K562 (cell line): Measurements from ENCODE around the gene BHLHE40.

Experiments used
- BRF2 ChIP-seq: IDR thresholded peaks from 3 replicates; pipeline ENCODE4 v1.6.1; 2011; ENCODE audit warnings: borderline replicate concordance, mild to moderate bottlenecking; ENCODE audit not compliant: insufficient read length, insufficient read depth
- CEBPZ ChIP-seq: fragments of 150-350 bp; IDR thresholded peaks from 2 replicates; pipeline ENCODE4 v1.6.1; 2014; ENCODE audit warnings: low read depth, mild to moderate bottlenecking, low read length, borderline replicate concordance
- HCFC1 ChIP-seq: IDR thresholded peaks from 2 replicates; pipeline ENCODE4 v1.6.1; 2012; ENCODE audit warnings: low read depth, low read length, improper control_type of control experiment
- SP2 ChIP-seq: IDR thresholded peaks from 2 replicates; pipeline ENCODE4 v1.6.1; 2011; ENCODE audit warnings: mild to moderate bottlenecking, low read depth, low read length, moderate library complexity; ENCODE audit not compliant: poor library complexity, severe bottlenecking; ENCODE audit errors: extremely low read depth
- ZBTB8A ChIP-seq: fragments of 450-650 bp; IDR thresholded peaks from 2 replicates; pipeline ENCODE4 v1.6.1; 2018; ENCODE audit warnings: mild to moderate bottlenecking, moderate library complexity; ENCODE audit not compliant: partially characterized antibody
- TF ChIP-seq, protein P1 (sequence below): conservative IDR thresholded peaks from 2 replicates; pipeline ENCODE4 v1.6.1; 2011; ENCODE audit warnings: low read depth, mild to moderate bottlenecking, low read length; ENCODE audit not compliant: control insufficient read depth
- TF ChIP-seq, protein P2 (sequence below), 3 experiments: fragments of 200-800 bp in 1 of 3; fragments of 250-450 bp in 1 of 3; fragments of 450-650 bp in 1 of 3; sonication (Bioruptor Pico) in 1 of 3; sonication (Bioruptor generic) in 1 of 3; formaldehyde crosslinking in 1 of 3; IDR thresholded peaks; 2 replicates each; pipeline versions ENCODE4 v1.6.1 to v1.8.0; 2016 to 2022; ENCODE audit warnings: mild to moderate bottlenecking in 2 of 3, missing genetic modification characterization in 2 of 3, missing compliant biosample characterization in 1 of 3, moderate library complexity in 1 of 3

GRCh38 chr3:5007873-5008272, 28.6 kb downstream of the BHLHE40 start:
- TF ChIP-seq ZBTB8A (no peak), HCFC1 (no peak), CEBPZ (no peak), BRF2 (no peak), SP2 (no peak)
- TF ChIP-seq, protein P1, sequence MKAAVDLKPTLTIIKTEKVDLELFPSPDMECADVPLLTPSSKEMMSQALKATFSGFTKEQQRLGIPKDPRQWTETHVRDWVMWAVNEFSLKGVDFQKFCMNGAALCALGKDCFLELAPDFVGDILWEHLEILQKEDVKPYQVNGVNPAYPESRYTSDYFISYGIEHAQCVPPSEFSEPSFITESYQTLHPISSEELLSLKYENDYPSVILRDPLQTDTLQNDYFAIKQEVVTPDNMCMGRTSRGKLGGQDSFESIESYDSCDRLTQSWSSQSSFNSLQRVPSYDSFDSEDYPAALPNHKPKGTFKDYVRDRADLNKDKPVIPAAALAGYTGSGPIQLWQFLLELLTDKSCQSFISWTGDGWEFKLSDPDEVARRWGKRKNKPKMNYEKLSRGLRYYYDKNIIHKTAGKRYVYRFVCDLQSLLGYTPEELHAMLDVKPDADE, result no peak
- TF ChIP-seq, protein P2, sequence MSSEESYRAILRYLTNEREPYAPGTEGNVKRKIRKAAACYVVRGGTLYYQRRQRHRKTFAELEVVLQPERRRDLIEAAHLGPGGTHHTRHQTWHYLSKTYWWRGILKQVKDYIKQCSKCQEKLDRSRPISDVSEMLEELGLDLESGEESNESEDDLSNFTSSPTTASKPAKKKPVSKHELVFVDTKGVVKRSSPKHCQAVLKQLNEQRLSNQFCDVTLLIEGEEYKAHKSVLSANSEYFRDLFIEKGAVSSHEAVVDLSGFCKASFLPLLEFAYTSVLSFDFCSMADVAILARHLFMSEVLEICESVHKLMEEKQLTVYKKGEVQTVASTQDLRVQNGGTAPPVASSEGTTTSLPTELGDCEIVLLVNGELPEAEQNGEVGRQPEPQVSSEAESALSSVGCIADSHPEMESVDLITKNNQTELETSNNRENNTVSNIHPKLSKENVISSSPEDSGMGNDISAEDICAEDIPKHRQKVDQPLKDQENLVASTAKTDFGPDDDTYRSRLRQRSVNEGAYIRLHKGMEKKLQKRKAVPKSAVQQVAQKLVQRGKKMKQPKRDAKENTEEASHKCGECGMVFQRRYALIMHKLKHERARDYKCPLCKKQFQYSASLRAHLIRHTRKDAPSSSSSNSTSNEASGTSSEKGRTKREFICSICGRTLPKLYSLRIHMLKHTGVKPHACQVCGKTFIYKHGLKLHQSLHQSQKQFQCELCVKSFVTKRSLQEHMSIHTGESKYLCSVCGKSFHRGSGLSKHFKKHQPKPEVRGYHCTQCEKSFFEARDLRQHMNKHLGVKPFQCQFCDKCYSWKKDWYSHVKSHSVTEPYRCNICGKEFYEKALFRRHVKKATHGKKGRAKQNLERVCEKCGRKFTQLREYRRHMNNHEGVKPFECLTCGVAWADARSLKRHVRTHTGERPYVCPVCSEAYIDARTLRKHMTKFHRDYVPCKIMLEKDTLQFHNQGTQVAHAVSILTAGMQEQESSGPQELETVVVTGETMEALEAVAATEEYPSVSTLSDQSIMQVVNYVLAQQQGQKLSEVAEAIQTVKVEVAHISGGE (CRISPR knock-in tag; IDR thresholded peaks at IDR 0.05), result no peak
